Muscle layer of duodenum (tissue), 2 donors: ENCODE measurements around the gene RNF212B.
A peak's percentile ranks its signal among the peaks of the same experiment; 100 is the strongest.

Source experiments
- H3K27ac ChIP-seq: one replicate; pipeline ENCODE4 v1.7.0; 2013; ENCODE audit warnings: mild to moderate bottlenecking, low read length
- H3K27me3 ChIP-seq: one replicate; pipeline ENCODE4 v1.7.0; 2013; ENCODE audit warnings: low read depth, mild to moderate bottlenecking, control low read depth, low read length
- H3K36me3 ChIP-seq, 2 donors: one replicate each; pipeline ENCODE4 v1.7.0; 2013; ENCODE audit warnings: low read length in 2 of 2, control low read depth in 1 of 2, mild to moderate bottlenecking in 1 of 2; ENCODE audit not compliant: insufficient read depth in 2 of 2, control insufficient read depth in 1 of 2
- H3K4me1 ChIP-seq, 2 donors: one replicate each; pipeline ENCODE4 v1.7.0; 2013; ENCODE audit warnings: low read length in 2 of 2, mild to moderate bottlenecking in 2 of 2, control low read depth in 1 of 2, moderate library complexity in 1 of 2; ENCODE audit not compliant: insufficient read depth in 2 of 2, control insufficient read depth in 1 of 2
- H3K4me3 ChIP-seq, 2 donors: one replicate each; pipeline ENCODE4 v1.7.0; 2013; ENCODE audit warnings: low read length in 2 of 2, low read depth in 1 of 2, mild to moderate bottlenecking in 1 of 2
- H3K9me3 ChIP-seq, 2 donors: one replicate each; pipeline ENCODE4 v1.7.0; 2013; ENCODE audit warnings: low read length in 2 of 2, control low read depth in 1 of 2, mild to moderate bottlenecking in 1 of 2; ENCODE audit not compliant: control insufficient read depth in 1 of 2
- donor health status: healthy.

Gene RNF212B

DNA sequence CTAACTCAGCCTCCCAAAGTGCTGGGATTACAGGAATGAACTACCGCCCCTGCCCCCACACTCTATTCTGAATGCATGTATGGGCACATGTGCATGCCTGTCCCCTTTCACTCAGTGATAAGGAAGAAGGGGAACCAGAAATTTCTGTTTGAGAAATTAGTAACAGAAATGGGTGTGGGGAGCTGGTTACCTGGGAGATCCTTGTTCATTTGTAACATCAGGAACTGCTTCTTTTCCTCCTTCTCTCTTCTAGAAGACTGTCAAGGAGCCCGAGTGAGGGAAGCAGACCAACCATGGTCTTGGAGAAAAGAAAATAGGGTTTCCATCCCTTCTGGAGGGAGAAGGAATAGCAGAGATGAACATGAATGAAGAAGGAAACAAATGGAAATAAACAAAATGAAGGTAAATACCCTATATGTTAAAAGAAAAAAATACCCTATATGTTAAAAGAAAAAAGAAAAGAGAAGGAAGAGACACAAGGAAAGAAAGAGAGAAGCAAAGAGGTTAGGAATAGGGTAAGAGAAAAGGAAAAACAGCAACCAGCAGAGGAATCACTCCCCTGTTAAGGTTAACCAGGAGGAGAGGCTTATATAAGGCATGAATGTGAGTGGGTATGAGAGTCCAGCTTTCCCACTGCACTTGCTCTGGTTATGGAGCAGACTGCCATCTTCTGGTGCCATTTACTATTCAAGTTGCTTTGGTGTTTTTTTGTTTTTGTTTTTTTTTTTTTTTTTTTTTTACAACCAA lies 61.6 kb downstream of the RNF212B start:
- no peak overlapping the region for H3K4me3 ChIP-seq
- H3K27me3 ChIP-seq: no peaks in the 10 kb centered on the region
- peak overlapping the region; percentile 99 for H3K27ac ChIP-seq
- no peaks in the 10 kb centered on the region for H3K9me3 ChIP-seq
- peaks cover 4 to 24% of the 10 kb centered on the region in 2 donors for H3K36me3 ChIP-seq
- peaks cover 5 to 29% of the 10 kb centered on the region in 2 donors for H3K4me1 ChIP-seq

DNA sequence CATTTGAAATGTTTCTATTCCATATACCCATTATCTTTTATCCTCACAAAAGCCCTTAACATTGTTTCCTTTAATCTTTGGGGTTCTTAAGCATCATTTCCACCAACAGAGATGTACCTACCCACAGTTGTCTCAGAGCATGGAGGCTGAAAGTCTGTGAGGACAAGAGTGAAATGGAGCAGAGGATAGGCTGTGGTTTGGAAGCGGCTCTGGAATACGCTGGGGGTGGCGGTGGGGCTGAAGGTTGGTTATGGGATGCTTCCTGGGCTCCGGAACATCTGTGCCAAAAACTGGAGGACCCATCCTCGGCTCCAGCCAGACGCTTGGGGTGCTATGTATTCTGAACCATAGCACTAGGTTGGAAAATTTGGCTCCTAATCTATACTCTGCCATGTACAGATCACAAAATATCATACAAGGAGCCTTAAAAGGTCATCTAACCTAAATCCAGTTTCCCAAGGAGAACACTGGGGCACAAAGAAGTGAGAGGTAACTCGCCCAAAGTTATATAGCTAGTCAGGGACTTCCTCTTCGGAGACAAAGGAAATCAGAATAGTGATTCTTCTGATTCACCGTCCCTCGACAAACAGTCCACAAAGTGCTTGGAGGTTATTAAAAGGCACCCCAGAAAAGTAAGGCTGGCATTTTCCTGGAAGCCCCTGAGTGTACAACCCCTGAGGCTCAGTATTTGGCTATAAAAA lies 62.4 kb downstream of the RNF212B start:
- H3K9me3 ChIP-seq: no peaks in the 10 kb centered on the region
- H3K27ac ChIP-seq: peak overlapping the region; percentile 99
- H3K4me1 ChIP-seq: peaks cover 5 to 23% of the 10 kb centered on the region in 2 donors
- H3K27me3 ChIP-seq: no peaks in the 10 kb centered on the region
- H3K36me3 ChIP-seq: peaks cover 4 to 24% of the 10 kb centered on the region in 2 donors
- peak overlapping the region; percentile 85 to 95 for H3K4me3 ChIP-seq

DNA sequence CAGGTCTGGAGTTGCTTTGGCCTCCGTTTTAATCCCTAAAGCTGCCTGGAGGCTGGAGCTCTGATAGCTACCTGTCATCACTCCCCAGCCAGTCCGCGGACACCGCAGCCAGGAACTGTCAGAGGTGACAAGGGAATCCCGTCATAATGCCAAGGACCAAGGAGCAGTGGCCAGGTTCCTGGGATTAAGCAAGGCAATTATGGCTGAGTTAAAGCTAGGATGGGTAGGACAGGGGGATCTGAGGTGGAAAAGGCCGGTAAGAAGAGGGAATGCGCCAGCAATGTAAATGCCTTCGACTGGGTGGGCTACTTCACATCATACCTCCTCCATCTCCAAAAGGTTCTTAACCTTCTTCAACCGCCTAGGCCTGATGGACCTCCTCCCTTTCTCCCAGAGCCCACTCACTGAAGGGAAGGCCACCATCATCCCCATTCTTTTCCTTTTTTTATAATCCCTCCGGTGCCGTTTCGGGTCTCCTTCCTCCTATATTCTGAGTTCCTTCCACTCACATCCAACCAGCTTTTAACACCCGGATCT lies 63.0 kb downstream of the RNF212B start:
- peak overlapping the region; percentile 99 for H3K27ac ChIP-seq
- peaks cover 7 to 23% of the 10 kb centered on the region in 2 donors for H3K4me1 ChIP-seq
- H3K4me3 ChIP-seq: peak overlapping the region; percentile 85 to 95
- no peaks in the 10 kb centered on the region for H3K9me3 ChIP-seq
- peaks cover 4 to 24% of the 10 kb centered on the region in 2 donors for H3K36me3 ChIP-seq
- no peaks in the 10 kb centered on the region for H3K27me3 ChIP-seq

DNA sequence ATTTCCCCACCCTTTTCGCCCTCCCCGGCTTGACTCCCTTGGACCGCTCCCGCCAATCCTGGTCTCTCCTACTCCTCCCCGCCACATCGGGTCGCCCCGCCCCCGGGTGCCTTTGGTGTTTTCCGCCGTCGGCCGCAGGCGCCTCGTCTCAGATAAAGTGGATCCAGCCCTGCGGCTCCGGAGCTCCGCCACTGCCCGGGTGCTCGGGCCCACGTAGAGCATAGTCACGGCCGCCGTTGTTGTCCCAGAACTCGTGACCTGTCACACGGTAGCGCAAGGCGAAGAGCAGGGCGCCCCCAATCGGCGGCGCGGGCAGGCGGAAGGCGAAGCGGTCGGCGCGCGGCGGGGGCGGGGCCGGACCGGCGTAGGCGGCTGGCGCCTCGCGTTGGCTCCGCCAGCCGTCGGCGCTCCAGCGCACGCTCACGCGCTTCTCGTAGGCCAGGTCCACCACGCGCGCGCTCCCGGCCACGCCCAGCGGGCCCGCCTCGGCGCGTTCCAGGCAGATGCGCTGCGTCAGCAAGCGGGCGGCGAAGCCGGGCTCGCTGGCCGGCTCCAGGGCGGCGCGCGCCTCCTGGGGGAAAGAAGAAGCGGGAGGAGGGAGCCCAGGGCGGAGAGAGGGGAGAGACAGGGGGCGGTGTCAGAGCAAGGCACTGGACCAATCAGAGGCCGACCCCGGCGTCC lies 63.7 kb downstream of the RNF212B start:
- Histone ChIP-seq H3K27ac (peak overlapping the region; percentile 99), H3K4me3 (peak overlapping the region; percentile 76 to 85), H3K36me3 (peaks cover 4 to 24% of the 10 kb centered on the region in 2 donors), H3K9me3 (no peaks in the 10 kb centered on the region), H3K4me1 (peaks cover 13 to 29% of the 10 kb centered on the region in 2 donors), H3K27me3 (no peaks in the 10 kb centered on the region)

DNA sequence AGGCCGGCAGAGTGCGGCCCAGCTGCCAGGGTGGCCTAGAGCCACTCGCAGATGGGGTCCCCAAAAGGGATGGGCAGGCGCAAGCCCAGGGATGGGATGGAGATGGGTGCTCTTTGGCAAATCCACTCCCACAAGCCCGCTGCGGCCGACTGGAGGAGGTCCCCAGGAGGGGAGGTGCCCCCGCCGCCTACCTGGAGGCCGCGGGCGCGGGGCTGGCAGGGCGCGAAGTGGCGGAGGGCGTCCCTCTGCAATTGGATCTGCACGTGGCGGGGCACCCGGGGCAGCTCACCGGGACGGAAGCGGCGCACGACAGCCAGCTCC lies 64.2 kb downstream of the RNF212B start:
- Histone ChIP-seq H3K4me1 (peaks cover 13 to 29% of the 10 kb centered on the region in 2 donors), H3K4me3 (peak overlapping the region; percentile 76 to 85), H3K27ac (peak overlapping the region; percentile 80), H3K9me3 (no peaks in the 10 kb centered on the region), H3K36me3 (peaks cover 4 to 24% of the 10 kb centered on the region in 2 donors), H3K27me3 (no peaks in the 10 kb centered on the region)

DNA sequence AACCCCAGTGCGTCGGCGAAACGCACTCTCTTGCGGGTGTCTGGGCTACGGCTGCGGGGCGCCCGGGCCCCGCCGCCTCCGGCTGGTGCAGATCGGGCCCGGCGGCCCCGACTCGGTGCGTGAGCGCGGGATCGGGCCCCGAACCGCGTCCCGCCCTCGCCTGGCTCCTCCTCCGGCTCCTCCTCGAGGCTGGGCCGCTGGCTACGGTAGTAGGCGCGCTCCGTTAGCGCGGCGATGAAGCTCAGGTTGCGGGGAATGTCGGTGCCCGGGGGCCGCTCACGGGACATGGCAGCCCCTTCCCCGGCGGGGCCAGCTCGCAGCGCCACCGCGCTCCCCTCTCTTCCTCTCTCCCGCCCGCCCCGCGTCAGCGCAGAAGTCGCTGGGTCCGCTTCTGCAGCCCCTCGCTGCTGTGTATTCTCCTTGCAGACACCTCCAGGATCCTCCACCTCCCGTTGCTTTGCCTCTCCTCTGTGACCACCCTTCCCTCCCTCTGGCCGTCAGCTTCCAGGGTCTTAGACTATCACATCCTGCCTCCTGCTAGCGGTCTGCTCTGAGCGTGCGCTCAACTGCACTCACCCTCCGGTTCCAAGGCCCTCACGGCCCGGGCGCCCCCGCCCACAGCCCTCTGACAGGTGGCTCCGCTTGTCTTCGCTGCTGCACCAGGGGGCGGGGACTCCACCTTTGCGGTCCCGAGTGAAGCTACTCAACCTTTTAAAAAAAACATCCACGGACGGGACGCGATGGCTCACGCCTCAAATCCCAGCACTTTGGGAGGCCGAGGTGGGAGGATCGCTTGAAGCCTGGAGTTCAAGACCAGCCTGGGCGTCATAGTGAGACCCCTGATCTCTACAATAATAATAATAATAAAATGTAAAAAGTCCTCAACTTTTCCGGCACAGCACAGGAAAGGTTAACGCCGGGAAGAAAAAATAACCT lies 64.8 kb downstream of the RNF212B start, which contains the start of gene PPP1R3E:
PPP1R3E (minus strand) TSS at position 570 of the 936 bp plus-strand sequence; CDS start at position 287, 283 bp downstream.
- Histone ChIP-seq H3K36me3 (peaks cover 0 to 18% of the 10 kb centered on the region in 2 donors), H3K27me3 (no peaks in the 10 kb centered on the region), H3K27ac (peak within 1 kb of the TSS; percentile 80), H3K4me3 (peak within 1 kb of the TSS; percentile 76 to 85), H3K4me1 (peaks cover 20 to 33% of the 10 kb centered on the region in 2 donors), H3K9me3 (no peaks in the 10 kb centered on the region)

DNA sequence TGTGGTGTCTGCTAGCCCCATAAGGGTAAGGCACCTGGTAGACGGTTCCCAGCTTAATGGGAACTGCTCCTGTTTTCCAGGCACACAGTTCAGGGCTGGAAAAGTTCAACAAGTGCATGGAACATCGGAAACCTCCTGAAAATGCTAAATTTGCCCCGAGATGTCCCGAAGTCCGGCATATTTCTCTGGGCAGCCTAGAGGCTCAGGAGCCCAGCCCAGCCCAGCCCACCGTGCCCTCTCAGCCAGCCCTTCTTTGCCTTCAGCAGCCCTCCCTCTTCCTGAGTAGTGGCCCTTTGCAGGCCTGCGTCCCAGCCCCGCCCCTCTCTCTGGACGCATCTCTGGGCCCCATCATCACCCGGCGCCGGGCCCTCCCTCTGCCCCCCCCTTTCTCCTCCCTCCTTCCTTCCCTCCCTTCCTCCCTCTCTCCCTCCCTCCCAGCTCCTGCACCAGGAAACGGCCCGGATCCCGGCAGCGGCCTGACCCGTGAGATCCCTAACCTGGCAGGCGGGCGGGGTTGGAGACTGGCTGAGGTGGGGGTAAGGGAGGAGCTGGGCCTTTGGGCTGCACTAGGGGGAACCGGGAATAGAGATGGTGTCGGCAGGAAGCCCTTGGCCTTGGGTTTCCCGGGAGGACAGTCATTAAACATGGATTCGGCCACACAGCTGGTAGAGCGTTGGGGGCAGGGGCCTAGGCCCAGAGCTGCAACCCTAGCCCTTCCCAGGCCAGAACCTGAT lies 68.8 kb downstream of the RNF212B start, which contains the start of gene BCL2L2:
BCL2L2 (plus strand) TSS at position 422 of the 734 bp plus-strand sequence. CDS start 935 bp downstream, outside the sequence.
- H3K27ac ChIP-seq: peak within 1 kb of the TSS; percentile 97
- peaks cover 18 to 22% of the 10 kb centered on the region in 2 donors for H3K36me3 ChIP-seq
- peaks cover 20 to 51% of the 10 kb centered on the region in 2 donors for H3K4me1 ChIP-seq
- H3K4me3 ChIP-seq: peak within 1 kb of the TSS; percentile 67 to 95
- H3K27me3 ChIP-seq: no peaks in the 10 kb centered on the region
- H3K9me3 ChIP-seq: no peaks in the 10 kb centered on the region

DNA sequence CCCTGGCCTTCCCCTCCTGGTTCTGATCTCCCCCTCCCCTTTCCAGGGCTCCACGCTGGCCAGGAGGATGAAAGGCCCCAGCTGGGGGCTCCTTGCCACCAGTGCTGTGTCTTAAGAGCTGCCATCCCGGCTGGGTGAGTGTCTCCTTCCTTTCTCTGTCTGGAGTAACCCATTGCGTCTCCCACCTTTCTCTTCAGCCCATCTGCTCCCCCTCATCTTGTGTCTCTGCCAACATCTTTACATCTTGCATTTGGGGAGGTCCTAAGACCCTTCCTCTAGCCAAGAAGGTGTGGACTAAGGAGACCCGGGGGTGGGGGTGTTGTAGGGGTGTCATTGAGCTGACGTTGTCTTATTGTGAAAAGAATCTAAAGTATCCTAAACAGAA lies 69.4 kb downstream of the RNF212B start:
- Histone ChIP-seq H3K27ac (peak overlapping the region; percentile 97), H3K36me3 (peaks cover 18 to 22% of the 10 kb centered on the region in 2 donors), H3K27me3 (no peaks in the 10 kb centered on the region), H3K9me3 (no peaks in the 10 kb centered on the region), H3K4me1 (peaks cover 20 to 48% of the 10 kb centered on the region in 2 donors), H3K4me3 (peak overlapping the region; percentile 67 to 95)

DNA sequence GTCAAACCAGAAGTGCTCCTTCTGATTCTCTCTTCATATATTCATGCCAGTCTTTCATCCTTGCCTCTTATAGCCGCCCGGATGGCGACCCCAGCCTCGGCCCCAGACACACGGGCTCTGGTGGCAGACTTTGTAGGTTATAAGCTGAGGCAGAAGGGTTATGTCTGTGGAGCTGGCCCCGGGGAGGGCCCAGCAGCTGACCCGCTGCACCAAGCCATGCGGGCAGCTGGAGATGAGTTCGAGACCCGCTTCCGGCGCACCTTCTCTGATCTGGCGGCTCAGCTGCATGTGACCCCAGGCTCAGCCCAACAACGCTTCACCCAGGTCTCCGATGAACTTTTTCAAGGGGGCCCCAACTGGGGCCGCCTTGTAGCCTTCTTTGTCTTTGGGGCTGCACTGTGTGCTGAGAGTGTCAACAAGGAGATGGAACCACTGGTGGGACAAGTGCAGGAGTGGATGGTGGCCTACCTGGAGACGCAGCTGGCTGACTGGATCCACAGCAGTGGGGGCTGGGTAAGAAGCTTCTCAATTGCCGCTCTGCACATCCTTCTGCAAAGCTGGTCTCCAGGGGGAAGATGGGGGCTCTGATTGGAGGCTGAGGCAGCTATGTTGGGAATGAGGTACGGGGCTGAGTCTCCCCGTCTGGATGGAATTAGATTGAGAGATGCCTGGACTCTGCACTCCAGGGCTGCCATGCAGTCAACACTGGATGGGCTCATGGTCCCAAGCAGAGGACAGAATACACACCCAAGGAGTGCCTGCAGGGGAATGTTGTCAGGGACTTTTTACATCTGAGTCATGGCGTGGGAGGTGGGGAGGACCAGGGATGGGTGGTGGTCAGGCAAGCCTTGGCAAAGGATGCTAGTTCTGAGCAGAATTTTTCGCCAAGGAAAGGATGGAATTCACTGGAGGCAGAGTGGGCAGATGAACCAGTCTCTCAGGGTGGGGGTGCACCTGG lies 70.2 kb downstream of the RNF212B start:
- Histone ChIP-seq H3K27me3 (no peaks in the 10 kb centered on the region), H3K27ac (peak overlapping the region; percentile 97), H3K9me3 (no peaks in the 10 kb centered on the region), H3K4me3 (peak overlapping the region; percentile 67 to 95), H3K4me1 (peaks cover 20 to 47% of the 10 kb centered on the region in 2 donors), H3K36me3 (peaks cover 18 to 22% of the 10 kb centered on the region in 2 donors)
